Gastroesophageal sphincter (tissue), 4 donors: ENCODE data around the gene RSF1. TPM values are rescaled to one million over a fixed set of nuclear protein-coding genes. Genes with fewer than 3 reads are reported as not detected.

Source experiments
- ATAC-seq: fragments of 150-250 bp; one replicate; pipeline ENCODE4 v1.9.1; 2016; ENCODE audit warnings: mild to moderate bottlenecking, moderate library complexity
- H3K27ac ChIP-seq, 4 donors: fragments of 200-600 bp; sonication (generic) in 3 of 4; 1 replicate in 3 of 4; 2 replicates in 1 of 4; pipeline ENCODE4 v1.5.1; 2016 to 2019
- H3K27me3 ChIP-seq: fragments of 200-600 bp; sonication (generic); one replicate; pipeline ENCODE4 v1.5.1; 2019
- H3K36me3 ChIP-seq, 2 donors: fragments of 200-600 bp; sonication (generic); one replicate each; pipeline ENCODE4 v1.5.1; 2019; ENCODE audit warnings: control low read depth in 1 of 2
- H3K4me1 ChIP-seq, 3 donors: fragments of 200-600 bp; sonication (generic); 1 replicate in 2 of 3; 2 replicates in 1 of 3; pipeline ENCODE4 v1.5.1; 2016 to 2019; ENCODE audit warnings: control low read depth in 2 of 3
- H3K4me3 ChIP-seq, 2 donors: fragments of 200-600 bp; sonication (generic); one replicate each; pipeline ENCODE4 v1.5.1; 2019; ENCODE audit warnings: mild to moderate bottlenecking in 1 of 2, moderate library complexity in 1 of 2
- H3K9me3 ChIP-seq, 3 donors: fragments of 200-600 bp; sonication (generic); one replicate each; pipeline ENCODE4 v1.5.1; 2017 to 2019; ENCODE audit warnings: control low read depth in 2 of 3
- CTCF ChIP-seq, 4 experiments: fragments of 200-600 bp in 2 of 4; fragments of 450-650 bp in 2 of 4; sonication (generic) in 1 of 4; IDR thresholded peaks; one replicate each; pipeline ENCODE4 v1.5.1; 2017 to 2019; ENCODE audit warnings: antibody characterized with exemption in 4 of 4, mild to moderate bottlenecking in 2 of 4, moderate library complexity in 2 of 4
- EP300 ChIP-seq: sonication (generic); formaldehyde crosslinking; IDR thresholded peaks from one replicate; pipeline ENCODE4 v1.6.1; 2017; ENCODE audit warnings: antibody characterized with exemption, mild to moderate bottlenecking
- POLR2A ChIP-seq, 2 donors: fragments of 450-650 bp; IDR thresholded peaks; one replicate each; pipeline ENCODE4 v1.6.1; 2017; ENCODE audit warnings: antibody characterized with exemption in 2 of 2, mild to moderate bottlenecking in 2 of 2, moderate library complexity in 1 of 2
- POLR2AphosphoS5 ChIP-seq: sonication (generic); formaldehyde crosslinking; IDR thresholded peaks from one replicate; pipeline ENCODE4 v1.6.1; 2017; ENCODE audit warnings: antibody characterized with exemption
- WGBS, 2 donors: methylation state at CpG; one replicate each; pipeline ENCODE4 v1.1.5; 2018; ENCODE audit warnings: low coverage in 1 of 2; 5-methylcytosine and 5-hydroxymethylcytosine counted together
- total RNA-seq, 4 donors: library from RNA; depleted of rRNA; stranded (reverse); fragments of >200 nt; gene quantifications; one replicate each; pipeline ENCODE4 v1.1.0, GENCODE V29; 2016

Gene RSF1
- total RNA-seq, 4 donors from 2014 or later, result 63.9 to 99.1 (median 80.8) TPM

DNA sequence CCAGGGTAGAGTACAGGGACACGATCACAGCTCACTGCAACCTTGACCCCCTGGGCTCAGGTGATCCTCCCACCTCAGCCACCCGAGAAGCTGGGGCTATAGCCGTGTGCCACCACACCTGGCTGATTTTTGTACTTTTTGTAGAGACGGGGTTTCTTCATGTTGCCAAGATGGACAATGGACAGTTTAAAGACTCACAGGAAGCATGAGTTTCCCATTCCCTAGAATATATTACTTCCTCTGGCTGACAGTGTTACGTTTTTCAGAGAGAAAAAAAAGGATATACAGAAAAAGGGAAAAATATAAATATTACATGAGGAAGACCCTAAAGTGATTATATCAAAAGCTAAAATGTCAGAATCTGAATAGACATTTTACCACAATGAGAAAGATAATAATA lies 72.3 kb downstream of the RSF1 start:
- Histone ChIP-seq H3K27me3 (no peaks in the 10 kb centered on the region), H3K36me3 (no peaks in the 10 kb centered on the region), H3K9me3 (no peaks in the 10 kb centered on the region), H3K4me3 (no peak overlapping the region), H3K27ac (no peak overlapping the region), H3K4me1 (peaks cover 0 to 31% (median 7%) of the 10 kb centered on the region in 3 donors)
- 62 to 86% methylated on average over 1 to 5 of the region's 5 CpGs for WGBS, 2 donors
- ATAC-seq, result no peak
- TF ChIP-seq POLR2A (IDR thresholded peaks at IDR 0.05) (no peak), CTCF (IDR thresholded peaks at IDR 0.05) (no peak), EP300 (no peak), POLR2AphosphoS5 (no peak)

DNA sequence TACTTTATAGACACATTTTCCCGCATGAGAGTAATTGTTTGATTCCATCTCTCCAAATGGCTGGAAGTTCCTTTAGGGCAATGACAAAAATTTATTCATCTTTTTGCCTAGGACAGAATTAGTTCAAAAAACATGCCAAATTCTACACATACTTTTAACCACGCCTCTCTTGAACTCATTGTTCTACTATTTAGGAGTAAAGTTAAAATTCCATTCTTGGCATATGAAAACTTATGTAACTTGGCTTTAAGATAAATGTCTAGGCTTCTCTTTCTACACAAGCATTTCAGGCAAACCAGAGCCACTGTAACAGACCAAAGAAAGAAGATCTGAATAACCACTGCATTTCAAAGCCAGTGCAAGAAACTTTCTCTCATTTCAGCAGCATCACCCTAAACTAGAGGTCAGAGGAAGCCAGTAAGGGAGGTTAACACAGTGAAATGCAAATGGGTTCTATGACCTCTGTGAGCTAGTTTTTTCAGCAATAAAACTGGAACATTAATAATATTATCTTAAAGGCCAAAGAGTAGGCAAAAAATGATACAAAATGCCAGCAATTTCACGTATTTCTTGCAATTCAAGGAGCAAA lies 73.0 kb downstream of the RSF1 start:
- 63 to 67% methylated on average over 3 of the region's 3 CpGs for WGBS, 2 donors
- ATAC-seq, result no peak
- TF ChIP-seq CTCF (IDR thresholded peaks at IDR 0.05), result no peak
- TF ChIP-seq POLR2AphosphoS5, result no peak
- TF ChIP-seq POLR2A (IDR thresholded peaks at IDR 0.05), result no peak
- no peak for TF ChIP-seq EP300

DNA sequence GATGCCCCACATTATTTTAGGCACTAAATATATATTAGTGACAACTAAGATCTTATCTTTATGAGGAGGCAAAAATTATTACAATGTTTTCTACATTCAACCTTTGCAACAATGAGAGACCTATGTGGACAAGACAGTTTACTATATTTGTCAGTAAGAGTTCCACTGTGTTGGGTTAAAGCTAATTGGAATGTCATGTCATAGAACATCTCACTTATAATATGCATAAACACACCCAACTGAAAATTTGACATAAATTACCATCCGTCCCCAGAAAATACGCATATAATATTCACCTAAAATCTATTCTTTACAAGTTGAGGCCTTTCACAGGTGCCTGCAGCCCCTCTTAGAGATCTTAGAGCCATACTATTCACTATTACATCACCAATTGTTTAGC lies 84.0 kb downstream of the RSF1 start:
- Histone ChIP-seq H3K4me1 (no peaks in the 10 kb centered on the region), H3K9me3 (peaks cover 0 to 3% (median 0%) of the 10 kb centered on the region in 3 donors), H3K4me3 (no peak overlapping the region), H3K36me3 (peaks cover 0 to 83% of the 10 kb centered on the region in 2 donors), H3K27ac (no peak overlapping the region), H3K27me3 (no peaks in the 10 kb centered on the region)
- TF ChIP-seq POLR2AphosphoS5 (no peak), CTCF (IDR thresholded peaks at IDR 0.05) (no peak), EP300 (no peak), POLR2A (IDR thresholded peaks at IDR 0.05) (no peak)
- no peak for ATAC-seq
- 83 to 97% methylated on average over 2 of the region's 2 CpGs for WGBS, 2 donors

More for the DNA sequence above, 73.0 kb downstream of the RSF1 start:
- no peak overlapping the region for H3K27ac ChIP-seq
- H3K9me3 ChIP-seq, result no peaks in the 10 kb centered on the region
- no peak overlapping the region for H3K4me3 ChIP-seq
- no peaks in the 10 kb centered on the region for H3K27me3 ChIP-seq
- peaks cover 0 to 23% (median 3%) of the 10 kb centered on the region in 3 donors for H3K4me1 ChIP-seq
- no peaks in the 10 kb centered on the region for H3K36me3 ChIP-seq

GRCh38 chr11:77734890-77735289 lies 85.6 kb downstream of the RSF1 start:
- 95 to 100% methylated on average over 1 to 5 of the region's 26 CpGs for WGBS, 2 donors
- peaks cover 0 to 83% of the 10 kb centered on the region in 2 donors for H3K36me3 ChIP-seq
- no peak for ATAC-seq

More at GRCh38 chr11:77734890-77735289, 85.6 kb downstream of the RSF1 start:
- Histone ChIP-seq H3K4me3 (no peak overlapping the region), H3K27me3 (no peaks in the 10 kb centered on the region), H3K4me1 (no peaks in the 10 kb centered on the region), H3K9me3 (peaks cover 0 to 14% (median 0%) of the 10 kb centered on the region in 3 donors), H3K27ac (no peak overlapping the region)
- TF ChIP-seq CTCF (IDR thresholded peaks at IDR 0.05) (no peak), POLR2AphosphoS5 (no peak), POLR2A (IDR thresholded peaks at IDR 0.05) (no peak), EP300 (no peak)
